Effector memory CD8-positive, alpha-beta T cell (primary cell): ENCODE results near the gene TSNAX.
"Not testable (repeated sequence)": the region's sequence is repeated elsewhere in the genome, so short reads cannot be mapped to it uniquely, and the experiment has no call there.

Source experiments
- ATAC-seq: fragments of 150-1000 bp; cut with Tn5 transposase; replicated peaks from 2 replicates; pipeline ENCODE4 v1.10.0; 2021; ENCODE audit warnings: mild to moderate bottlenecking, moderate library complexity
- DNase-seq, 3 experiments: peaks; one replicate each; pipeline ENCODE4 v3.0.0; 2021
- H3K27ac Mint-ChIP-seq, 2 donors: one replicate each; pipeline ENCODE4 v1.8.0; 2022; ENCODE audit warnings: mild to moderate bottlenecking in 2 of 2, mixed read lengths in 2 of 2, moderate library complexity in 2 of 2
- H3K27me3 Mint-ChIP-seq, 2 donors: one replicate each; pipeline ENCODE4 v1.8.0; 2022; ENCODE audit warnings: mixed read lengths in 2 of 2
- H3K36me3 Mint-ChIP-seq: one replicate; pipeline ENCODE4 v1.8.0; 2022; ENCODE audit warnings: mild to moderate bottlenecking, moderate library complexity, mixed read lengths; ENCODE audit not compliant: insufficient read depth
- H3K4me1 Mint-ChIP-seq, 2 donors: one replicate each; pipeline ENCODE4 v1.8.0; 2022; ENCODE audit warnings: low read depth in 2 of 2, mixed read lengths in 2 of 2
- H3K4me3 Mint-ChIP-seq, 2 donors: one replicate each; pipeline ENCODE4 v1.8.0; 2022; ENCODE audit warnings: mild to moderate bottlenecking in 2 of 2, mixed read lengths in 2 of 2, moderate library complexity in 2 of 2
- H3K9me3 Mint-ChIP-seq, 2 donors: one replicate each; pipeline ENCODE4 v1.8.0; 2022; ENCODE audit warnings: mixed read lengths in 2 of 2

TSNAX gene

DNA sequence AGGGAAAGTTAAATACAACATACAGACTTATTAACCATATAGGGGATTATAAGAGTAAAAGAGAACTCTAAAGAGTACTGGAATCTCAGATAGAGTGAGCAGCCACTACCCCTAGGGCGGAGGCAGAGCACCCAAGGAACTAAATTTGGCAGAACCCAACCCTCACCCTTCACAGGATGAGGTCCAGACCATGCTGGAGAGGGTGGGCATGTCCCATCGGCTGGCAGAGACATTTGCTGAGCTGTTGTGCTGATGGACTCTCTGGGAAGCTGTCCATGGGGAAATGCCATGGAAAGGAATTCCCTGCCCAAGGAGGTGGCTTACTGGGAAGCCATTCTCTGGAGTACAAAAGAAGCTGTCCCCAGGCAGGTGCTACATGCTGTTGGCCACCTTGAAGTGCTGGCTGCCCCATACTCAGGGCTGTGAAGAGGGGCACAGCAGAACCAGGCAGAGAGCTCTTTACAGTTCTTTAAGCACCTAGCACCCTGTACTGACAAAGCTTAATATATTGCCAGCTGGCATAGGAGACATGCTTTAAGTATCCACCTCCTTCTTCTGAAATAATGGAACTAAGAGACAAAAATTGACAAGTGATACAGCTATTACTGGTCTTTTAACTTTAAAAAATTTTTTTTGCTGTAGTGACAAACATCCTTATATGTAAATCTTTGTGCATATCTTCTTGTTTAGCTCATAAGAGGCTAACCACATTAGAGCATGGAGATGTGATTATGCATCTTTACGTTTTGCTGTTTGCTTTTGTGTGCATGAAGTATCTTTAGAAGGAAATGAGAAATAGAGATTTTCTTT, 29.6 kb downstream of the TSNAX start:
- no peak for ATAC-seq

DNA sequence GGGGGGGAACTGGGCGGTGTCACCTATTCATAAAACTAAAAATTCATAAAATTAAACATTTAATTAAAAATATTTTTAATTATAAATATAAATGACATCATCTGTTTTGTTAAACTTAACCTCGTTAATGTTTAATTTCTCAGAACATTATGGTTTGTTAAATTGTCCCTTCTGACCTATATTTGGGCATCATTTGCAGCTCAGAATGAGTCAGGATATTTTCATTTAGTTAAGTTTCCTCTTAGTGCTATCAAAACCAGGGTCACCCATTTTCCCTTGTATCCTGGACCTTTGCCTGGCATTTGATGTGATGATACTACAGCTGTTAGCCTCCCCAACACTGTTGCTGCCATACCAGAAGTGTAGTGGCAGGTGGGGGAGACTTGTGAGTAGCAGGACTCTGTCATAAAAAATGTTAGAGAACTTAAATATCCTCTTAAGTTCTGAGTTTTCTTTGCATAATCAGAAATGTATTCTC, 30.3 kb downstream of the TSNAX start:
- ATAC-seq (no peak), DNase-seq (no peak)
- Mint-ChIP-seq H3K4me1 (peaks cover 16 to 27% of the 10 kb centered on the region in 2 donors), H3K36me3 (peaks cover 23% of the 10 kb centered on the region), H3K4me3 (no peak overlapping the region), H3K27ac (no peak overlapping the region), H3K9me3 (no peaks in the 10 kb centered on the region), H3K27me3 (no peaks in the 10 kb centered on the region)

More for the DNA sequence above, 29.6 kb downstream of the TSNAX start:
- H3K9me3 Mint-ChIP-seq = no peaks in the 10 kb centered on the region
- peaks cover 15 to 27% of the 10 kb centered on the region in 2 donors for H3K4me1 Mint-ChIP-seq
- no peaks in the 10 kb centered on the region for H3K27me3 Mint-ChIP-seq
- peaks cover 21% of the 10 kb centered on the region for H3K36me3 Mint-ChIP-seq
- no peak for DNase-seq
- H3K4me3 Mint-ChIP-seq = no peak overlapping the region
- no peak overlapping the region for H3K27ac Mint-ChIP-seq

DNA sequence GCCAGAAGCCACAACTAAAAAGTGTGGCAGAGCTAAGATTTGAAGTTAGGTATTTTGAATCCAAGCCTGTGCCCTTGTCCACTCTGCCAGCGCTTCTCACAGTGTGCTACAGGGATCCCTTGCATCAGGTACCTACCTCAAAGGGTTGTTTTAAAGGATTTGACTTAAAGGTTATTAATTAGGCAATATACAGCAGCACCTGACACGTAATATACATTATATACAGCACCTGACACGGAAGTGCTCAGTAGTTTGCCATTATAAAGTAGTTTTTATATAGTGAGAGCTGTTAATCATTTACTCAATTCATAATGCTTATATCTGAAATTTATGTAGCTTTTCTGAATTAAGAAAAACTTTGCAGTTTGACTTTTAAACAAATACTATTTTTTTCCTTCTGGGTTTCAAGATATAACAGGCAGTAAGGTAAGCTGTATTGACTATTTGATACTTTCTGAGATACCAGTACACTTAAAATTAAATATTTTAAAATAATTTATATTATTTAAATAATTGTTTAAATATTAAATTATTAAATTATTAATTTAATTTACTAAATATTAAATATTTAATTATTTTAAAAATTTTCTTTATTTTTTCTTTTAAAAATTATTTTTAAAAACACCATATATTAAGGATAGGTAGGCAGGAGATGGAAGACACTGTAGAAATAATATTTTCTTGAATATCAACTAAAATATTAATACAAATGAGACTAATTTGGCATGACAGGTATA, 33.3 kb downstream of the TSNAX start:
- Mint-ChIP-seq H3K36me3 (peaks cover 40% of the 10 kb centered on the region), H3K27me3 (no peaks in the 10 kb centered on the region), H3K4me1 (peaks cover 13 to 16% of the 10 kb centered on the region in 2 donors), H3K4me3 (no peak overlapping the region), H3K9me3 (no peaks in the 10 kb centered on the region), H3K27ac (no peak overlapping the region)
- DNase-seq (no peak), ATAC-seq (no peak)

DNA sequence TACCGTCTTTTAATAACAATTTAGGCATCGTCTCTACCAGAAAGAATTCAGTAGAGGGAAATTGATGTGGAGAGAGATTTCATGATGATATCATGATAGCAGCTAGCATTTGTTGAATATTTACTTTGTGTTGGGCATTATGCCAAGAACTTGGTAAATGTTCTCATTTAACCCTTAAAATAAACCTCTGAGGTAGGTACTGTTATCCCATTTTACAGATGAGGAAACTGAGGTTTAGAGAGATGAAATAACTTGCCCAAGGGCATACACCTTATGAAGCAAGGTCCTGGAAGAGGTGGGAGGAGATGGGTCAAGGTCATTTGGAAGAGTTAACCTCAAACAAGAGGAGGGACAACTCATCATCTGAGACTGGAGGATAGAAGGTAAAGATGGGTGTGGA, 34.8 kb downstream of the TSNAX start:
- no peak for DNase-seq
- Mint-ChIP-seq H3K27ac (peak overlapping the region; percentile 62 to 72), H3K27me3 (no peaks in the 10 kb centered on the region)

DNA sequence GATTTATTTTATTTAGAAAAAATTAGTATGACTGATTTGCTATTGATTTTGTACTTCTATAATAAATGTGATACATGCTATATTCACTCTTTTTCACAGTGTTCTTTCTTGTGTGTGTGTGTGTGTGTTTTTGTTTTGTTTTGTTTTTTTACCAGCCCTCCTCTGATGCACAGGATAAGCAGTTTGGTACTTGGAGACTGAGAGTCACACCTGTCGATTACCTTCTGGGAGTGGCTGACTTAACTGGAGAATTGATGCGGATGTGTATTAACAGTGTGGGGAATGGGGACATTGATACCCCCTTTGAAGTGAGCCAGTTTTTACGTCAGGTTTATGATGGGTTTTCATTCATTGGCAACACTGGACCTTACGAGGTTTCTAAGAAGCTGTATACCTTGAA, 35.9 kb downstream of the TSNAX start:
- H3K36me3 Mint-ChIP-seq = peaks cover 48% of the 10 kb centered on the region
- ATAC-seq (no peak), DNase-seq (no peak)
- H3K27ac Mint-ChIP-seq = no peak overlapping the region
- peaks cover 0 to 2% of the 10 kb centered on the region in 2 donors for H3K4me1 Mint-ChIP-seq
- no peaks in the 10 kb centered on the region for H3K9me3 Mint-ChIP-seq
- H3K27me3 Mint-ChIP-seq = no peaks in the 10 kb centered on the region
- H3K4me3 Mint-ChIP-seq = no peak overlapping the region

More for the DNA sequence above, 34.8 kb downstream of the TSNAX start:
- no peak for ATAC-seq
- Mint-ChIP-seq H3K9me3 (no peaks in the 10 kb centered on the region), H3K36me3 (peaks cover 48% of the 10 kb centered on the region), H3K4me1 (peaks cover 2 to 3% of the 10 kb centered on the region in 2 donors), H3K4me3 (no peak overlapping the region)

DNA sequence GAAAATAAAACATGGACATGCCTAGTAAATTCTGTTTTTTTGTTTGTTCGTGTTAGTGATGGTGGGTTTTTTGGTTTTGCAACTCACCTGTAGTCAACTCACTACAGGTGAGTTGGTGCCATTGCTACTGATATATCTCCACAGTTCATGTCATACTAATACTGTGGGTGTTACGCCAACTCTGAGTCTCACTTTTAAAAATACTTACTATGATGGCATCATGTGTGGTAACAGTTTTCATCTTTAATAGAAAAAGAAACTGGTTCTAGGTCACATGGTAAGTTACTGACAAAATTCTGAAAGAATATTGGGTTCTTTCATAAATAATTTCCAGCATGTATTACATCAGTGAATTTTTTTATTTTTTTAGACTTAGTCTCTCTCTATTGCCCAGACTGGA, 38.0 kb downstream of the TSNAX start:
- H3K4me1 Mint-ChIP-seq = peaks cover 0 to 2% of the 10 kb centered on the region in 2 donors
- H3K27ac Mint-ChIP-seq = no peak overlapping the region
- H3K9me3 Mint-ChIP-seq = no peaks in the 10 kb centered on the region
- DNase-seq = no peak
- ATAC-seq = no peak
- H3K36me3 Mint-ChIP-seq = peaks cover 37% of the 10 kb centered on the region
- no peaks in the 10 kb centered on the region for H3K27me3 Mint-ChIP-seq
- H3K4me3 Mint-ChIP-seq = no peak overlapping the region

DNA sequence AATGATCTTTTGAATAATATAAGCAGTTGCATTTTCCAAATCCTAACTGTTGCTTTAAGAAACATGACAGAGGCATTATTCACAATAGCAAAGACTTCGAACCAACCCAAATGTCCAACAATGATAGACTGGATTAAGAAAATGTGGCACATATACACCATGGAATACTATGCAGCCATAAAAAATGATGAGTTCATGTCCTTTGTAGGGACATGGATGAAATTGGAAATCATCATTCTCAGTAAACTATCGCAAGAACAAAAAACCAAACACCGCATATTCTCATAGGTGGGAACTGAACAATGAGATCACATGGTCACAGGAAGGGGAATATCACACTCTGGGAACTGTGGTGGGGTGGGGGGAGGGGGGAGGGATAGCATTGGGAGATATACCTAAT, 41.8 kb downstream of the TSNAX start:
- peaks cover 16% of the 10 kb centered on the region for H3K36me3 Mint-ChIP-seq
- DNase-seq, ATAC-seq, H3K27ac Mint-ChIP-seq, H3K27me3 Mint-ChIP-seq, H3K4me3 Mint-ChIP-seq, H3K4me1 Mint-ChIP-seq, H3K9me3 Mint-ChIP-seq: not testable (repeated sequence)

DNA sequence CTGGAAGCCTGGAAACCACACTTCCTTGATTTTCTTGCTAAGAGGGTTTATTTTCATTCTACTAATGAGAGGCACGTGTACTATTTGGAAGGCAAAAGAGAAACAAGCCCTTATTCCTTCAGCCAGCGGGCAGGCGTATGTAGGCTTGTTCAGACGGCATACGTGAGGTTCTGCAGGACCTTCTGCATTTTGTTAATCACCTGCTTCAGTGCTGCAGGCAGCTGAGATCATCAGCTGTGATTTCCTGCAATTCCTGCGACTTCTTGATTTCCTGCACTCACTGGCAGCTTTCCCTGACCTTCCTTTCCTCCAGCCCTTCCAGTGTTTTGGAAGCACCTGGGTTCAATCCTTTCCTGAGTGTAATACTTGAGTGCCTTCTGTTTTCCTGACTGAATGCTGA, 43.4 kb downstream of the TSNAX start:
- Mint-ChIP-seq H3K27me3 (no peaks in the 10 kb centered on the region), H3K27ac (no peak overlapping the region), H3K4me1 (no peaks in the 10 kb centered on the region), H3K9me3 (no peaks in the 10 kb centered on the region), H3K4me3 (no peak overlapping the region), H3K36me3 (peaks cover 7% of the 10 kb centered on the region)
- ATAC-seq = no peak
- DNase-seq = no peak

DNA sequence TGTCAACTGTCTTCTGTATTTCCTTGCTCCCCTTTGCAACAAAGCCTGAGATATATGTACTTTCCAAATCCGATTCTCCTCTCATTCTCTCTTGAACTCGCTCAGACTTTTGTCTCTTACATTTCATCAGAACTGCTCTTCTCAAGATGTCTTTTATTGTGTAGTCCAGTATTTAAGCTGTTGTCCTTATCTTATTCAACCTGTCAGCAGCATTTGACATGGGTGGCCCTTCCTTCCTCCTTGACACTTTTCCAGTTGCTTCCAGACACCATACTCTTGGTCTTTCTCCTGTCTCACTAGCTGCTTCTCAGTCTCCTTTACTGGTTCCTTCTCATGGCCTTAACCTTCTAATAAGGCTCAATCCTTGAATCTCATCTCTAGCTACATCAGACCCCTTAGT, 47.0 kb downstream of the TSNAX start:
- DNase-seq = no peak
- no peak for ATAC-seq
- no peaks in the 10 kb centered on the region for H3K27me3 Mint-ChIP-seq
- no peaks in the 10 kb centered on the region for H3K4me1 Mint-ChIP-seq
- no peaks in the 10 kb centered on the region for H3K9me3 Mint-ChIP-seq
- no peaks in the 10 kb centered on the region for H3K36me3 Mint-ChIP-seq
- H3K4me3 Mint-ChIP-seq = no peak overlapping the region
- H3K27ac Mint-ChIP-seq = no peak overlapping the region

DNA sequence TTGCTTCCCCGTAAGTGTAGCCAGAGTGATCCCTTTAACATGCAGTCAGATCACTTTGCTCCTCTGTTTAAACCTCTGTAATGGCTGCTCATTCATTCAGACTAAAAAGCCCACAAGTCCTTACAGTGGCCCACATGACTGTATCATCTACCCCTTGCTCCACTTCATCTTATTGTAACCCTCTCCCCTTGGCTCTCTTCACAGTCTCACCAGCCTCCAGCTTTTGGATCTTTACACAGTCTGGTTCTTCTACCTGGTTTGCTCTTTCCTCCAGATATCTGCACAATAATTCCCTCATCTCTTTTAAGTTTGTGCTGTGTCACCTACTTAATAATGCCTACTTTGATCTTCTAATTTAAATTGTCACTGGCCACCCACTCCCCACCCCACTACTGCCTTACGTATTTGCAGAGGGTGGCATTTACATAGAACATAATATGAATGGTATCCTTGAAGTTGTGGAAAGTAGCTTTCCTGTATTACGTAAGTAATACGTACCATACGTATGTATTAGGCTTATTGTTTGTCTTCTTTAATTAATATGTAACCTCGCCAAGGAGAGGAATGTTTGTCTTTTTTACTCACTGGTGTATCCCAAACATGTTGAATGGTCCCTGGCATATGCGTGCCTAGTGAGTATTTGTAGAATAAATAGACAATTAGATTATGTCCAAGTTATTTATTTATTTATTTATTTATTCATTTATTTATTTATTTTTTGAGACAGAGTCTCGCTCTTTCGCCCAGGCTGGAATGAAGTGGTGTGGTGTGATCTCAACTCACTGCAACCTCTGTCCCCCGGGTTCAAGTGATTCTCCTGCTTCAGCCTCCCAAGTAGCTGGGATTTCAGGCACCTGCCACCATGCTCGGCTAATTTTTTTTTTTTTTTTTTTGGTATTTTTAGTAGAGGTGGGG, 48.6 kb downstream of the TSNAX start:
- no peaks in the 10 kb centered on the region for H3K27me3 Mint-ChIP-seq
- H3K4me3 Mint-ChIP-seq = no peak overlapping the region
- DNase-seq = no peak
- H3K9me3 Mint-ChIP-seq = no peaks in the 10 kb centered on the region
- no peaks in the 10 kb centered on the region for H3K36me3 Mint-ChIP-seq
- H3K27ac Mint-ChIP-seq = no peak overlapping the region
- no peaks in the 10 kb centered on the region for H3K4me1 Mint-ChIP-seq
- no peak for ATAC-seq

DNA sequence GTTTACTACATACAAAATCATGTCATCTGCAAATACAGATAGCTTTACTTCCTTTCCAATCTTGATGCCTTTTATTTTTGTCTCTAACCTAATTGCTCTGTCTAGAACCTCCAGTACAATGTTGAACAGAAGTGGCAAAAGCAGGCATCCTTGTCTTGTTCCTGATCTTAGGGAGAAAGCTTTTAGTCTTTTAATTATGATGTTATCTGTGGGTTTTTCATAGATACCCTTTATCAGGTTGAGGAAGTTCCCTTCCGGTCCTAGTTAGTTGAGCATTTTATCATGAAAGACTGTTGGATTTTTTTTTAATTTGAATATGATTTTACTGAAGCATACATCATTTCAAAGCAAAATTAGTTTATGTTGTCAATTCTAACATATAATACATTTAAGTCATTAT, 52.4 kb downstream of the TSNAX start:
- no peak for ATAC-seq
- no peak overlapping the region for H3K4me3 Mint-ChIP-seq
- DNase-seq = no peak

DNA sequence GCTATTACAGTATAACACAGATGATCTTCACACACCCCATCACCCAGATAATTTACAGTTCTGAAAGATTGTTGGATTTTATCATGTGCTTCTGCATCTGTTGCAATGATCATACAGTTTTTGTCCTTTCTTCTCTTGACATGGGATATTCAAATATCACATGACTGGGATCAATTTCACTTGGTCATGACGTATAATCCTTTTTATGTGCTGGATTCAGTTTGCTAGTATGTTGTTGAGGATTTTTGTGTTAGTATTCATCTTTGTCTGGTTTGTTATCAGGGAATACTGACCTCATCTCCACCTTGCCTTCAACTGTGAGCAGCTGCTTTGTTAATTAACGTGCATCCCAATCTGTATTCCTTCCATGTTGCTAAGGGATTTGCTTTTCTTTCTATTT, 53.4 kb downstream of the TSNAX start:
- DNase-seq (no peak), ATAC-seq (no peak)
- H3K4me1 Mint-ChIP-seq = no peaks in the 10 kb centered on the region
- no peaks in the 10 kb centered on the region for H3K9me3 Mint-ChIP-seq
- H3K27ac Mint-ChIP-seq = no peak overlapping the region
- no peaks in the 10 kb centered on the region for H3K27me3 Mint-ChIP-seq
- no peak overlapping the region for H3K4me3 Mint-ChIP-seq
- H3K36me3 Mint-ChIP-seq = no peaks in the 10 kb centered on the region

More for the DNA sequence above, 52.4 kb downstream of the TSNAX start:
- Mint-ChIP-seq H3K9me3 (no peaks in the 10 kb centered on the region), H3K27me3 (no peaks in the 10 kb centered on the region), H3K36me3 (no peaks in the 10 kb centered on the region), H3K4me1 (no peaks in the 10 kb centered on the region), H3K27ac (no peak overlapping the region)

DNA sequence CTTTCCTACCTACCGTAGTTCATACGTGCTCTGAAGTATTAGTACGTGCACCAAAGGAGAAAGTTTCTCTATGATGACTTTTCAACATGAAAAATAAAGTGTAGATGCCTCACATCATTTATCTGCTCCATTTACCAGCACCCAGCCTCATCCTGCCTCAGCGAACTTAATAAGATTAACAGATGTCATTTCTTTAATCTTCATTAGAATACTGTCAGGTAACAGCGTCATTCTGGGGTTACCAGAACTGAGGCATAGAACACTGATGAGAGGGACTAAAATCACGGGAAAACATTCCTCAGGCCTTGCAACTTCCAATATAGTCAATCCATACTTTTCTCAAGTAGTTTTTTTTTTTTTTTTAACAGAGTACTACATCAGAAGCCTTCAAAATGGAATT, 54.9 kb downstream of the TSNAX start:
- no peaks in the 10 kb centered on the region for H3K9me3 Mint-ChIP-seq
- H3K27me3 Mint-ChIP-seq = no peaks in the 10 kb centered on the region
- no peak overlapping the region for H3K4me3 Mint-ChIP-seq
- no peaks in the 10 kb centered on the region for H3K36me3 Mint-ChIP-seq
- ATAC-seq = no peak
- no peak overlapping the region for H3K27ac Mint-ChIP-seq
- no peaks in the 10 kb centered on the region for H3K4me1 Mint-ChIP-seq
- DNase-seq = no peak
